GM12878 (cell line): ENCODE data around the gene SORBS1. TPM values are rescaled to one million over a fixed set of nuclear protein-coding genes. Genes with fewer than 3 reads are reported as not detected.

Experiments used
- ATAC-seq: fragments of 200-7000 bp; cut with Tn5 transposase; 3 replicates; pipeline ENCODE4 v1.9.1; 2020; ENCODE audit warnings: mild to moderate bottlenecking, moderate library complexity
- BruUV-seq: library from RNA; stranded (reverse); fragments of 400-500 nt; replicated peaks from 2 replicates; lab custom pipeline; 2021; lab: Mats Ljungman, UMichigan
- CTCF ChIA-PET: fragments of 300-600 bp; sonication (Branson Sonifier 250); formaldehyde crosslinking; extraction: SDS; loops from one replicate; lab custom pipeline; 2021; ENCODE audit warnings: inconsistent platforms; lab: Yijun Ruan, JAX
- POLR2A ChIA-PET: fragments of 350-600 bp; formaldehyde crosslinking; extraction: SDS; loops from one replicate; lab custom pipeline; 2021; ENCODE audit warnings: inconsistent platforms; lab: Charles Lee
- RAD21 ChIA-PET: fragments of 300-600 bp; sonication (Branson Sonifier 250); formaldehyde crosslinking; loops from one replicate; lab custom pipeline; 2023; ENCODE audit warnings: antibody characterized with exemption; ENCODE audit not compliant: unreplicated experiment; lab: Charles Lee
- SMC1A ChIA-PET: fragments of 300-600 bp; sonication (Branson Sonifier 250); formaldehyde crosslinking; loops from one replicate; lab custom pipeline; 2023; ENCODE audit not compliant: unreplicated experiment, uncharacterized antibody; lab: Charles Lee
- DNase-seq: peaks from one replicate; pipeline ENCODE4 v3.0.0-alpha.2; 2011; ENCODE audit warnings: low read depth, low spot score
- FAIRE-seq: peaks from 3 replicates; lab custom pipeline; 2011; peaks lifted over from hg19 to GRCh38; lab: Jason Lieb, UNC
- H2AFZ ChIP-seq: 2 replicates; pipeline ENCODE4 v1.6.0; 2011; ENCODE audit warnings: low read depth, low read length, control low read depth; ENCODE audit not compliant: control insufficient read depth
- H3K27ac ChIP-seq: 2 replicates; pipeline ENCODE4 v1.5.1; 2011; ENCODE audit warnings: control low read depth; ENCODE audit not compliant: control insufficient read depth, insufficient read depth
- H3K27me3 ChIP-seq, 2 experiments: replicated peaks in 1 of 2; 2 replicates each; pipeline versions ENCODE4 v1.6.0 to v1.6.1; 2011; ENCODE audit warnings: low read length in 1 of 2; ENCODE audit not compliant: control insufficient read depth in 2 of 2, insufficient read depth in 2 of 2
- H3K36me3 ChIP-seq, 2 experiments: 2 replicates each; pipeline ENCODE4 v1.5.1; 2011; ENCODE audit warnings: low read length in 1 of 2; ENCODE audit not compliant: control insufficient read depth in 2 of 2, insufficient read depth in 2 of 2
- H3K4me1 ChIP-seq: 2 replicates; pipeline ENCODE4 v1.6.1; 2011; ENCODE audit warnings: mild to moderate bottlenecking, low read length, moderate library complexity, mixed read lengths; ENCODE audit not compliant: control insufficient read depth, insufficient read depth
- H3K4me2 ChIP-seq: 2 replicates; pipeline ENCODE4 v1.6.0; 2011; ENCODE audit warnings: control low read depth; ENCODE audit not compliant: control insufficient read depth, insufficient read depth
- H3K4me3 ChIP-seq: fragments of 200-600 bp; sonication (generic); 2 replicates; pipeline ENCODE4 v1.5.1; 2016
- H3K79me2 ChIP-seq: 2 replicates; pipeline ENCODE4 v1.6.0; 2011; ENCODE audit warnings: low read length; ENCODE audit not compliant: control insufficient read depth, insufficient read depth
- H3K9ac ChIP-seq: 2 replicates; pipeline ENCODE4 v1.8.0; 2011; ENCODE audit warnings: low read length, control low read depth, mixed read lengths; ENCODE audit not compliant: control insufficient read depth, insufficient read depth
- H3K9me3 ChIP-seq: replicated peaks from 3 replicates; pipeline ENCODE4 v1.5.1; 2011; ENCODE audit warnings: mild to moderate bottlenecking, low read length; ENCODE audit not compliant: control insufficient read depth, insufficient read depth
- H4K20me1 ChIP-seq: 2 replicates; pipeline ENCODE4 v1.6.0; 2011; ENCODE audit not compliant: control insufficient read depth, insufficient read depth
- BCL11A ChIP-seq: IDR thresholded peaks from 2 replicates; pipeline ENCODE4 v1.6.1; 2011; ENCODE audit warnings: low read depth, low read length
- BCLAF1 ChIP-seq: fragments of 450-650 bp; IDR thresholded peaks from 2 replicates; pipeline ENCODE4 v1.6.1; 2017; ENCODE audit warnings: antibody characterized with exemption, mild to moderate bottlenecking, moderate library complexity
- CEBPZ ChIP-seq: fragments of 150-350 bp; IDR thresholded peaks from 2 replicates; pipeline ENCODE4 v1.6.1; 2016; ENCODE audit warnings: low read depth, low read length
- EED ChIP-seq: sonication (generic); IDR thresholded peaks from 2 replicates; pipeline ENCODE4 v1.6.1; 2016; ENCODE audit warnings: antibody characterized with exemption, low read depth
- FOXK2 ChIP-seq: fragments of 450-650 bp; IDR thresholded peaks from 2 replicates; pipeline ENCODE4 v1.6.1; 2017; ENCODE audit warnings: mild to moderate bottlenecking, moderate library complexity
- KDM1A ChIP-seq: fragments of 200-600 bp; sonication (generic); IDR thresholded peaks from 2 replicates; pipeline ENCODE4 v1.6.1; 2016; ENCODE audit warnings: borderline replicate concordance
- LARP7 ChIP-seq: fragments of 450-650 bp; IDR thresholded peaks from 2 replicates; pipeline ENCODE4 v1.6.1; 2017; ENCODE audit warnings: mild to moderate bottlenecking
- MEF2A ChIP-seq: IDR thresholded peaks from 2 replicates; pipeline ENCODE4 v1.6.1; 2011; ENCODE audit warnings: low read depth, mild to moderate bottlenecking, low read length, moderate library complexity; ENCODE audit not compliant: insufficient read depth
- MLLT1 ChIP-seq: fragments of 450-650 bp; IDR thresholded peaks from 2 replicates; pipeline ENCODE4 v1.6.1; 2016; ENCODE audit warnings: mild to moderate bottlenecking
- MXI1 ChIP-seq: fragments of 150-350 bp; IDR thresholded peaks from 2 replicates; pipeline ENCODE4 v1.6.1; 2011; ENCODE audit warnings: low read depth, mild to moderate bottlenecking, inconsistent platforms, low read length, improper control_type of control experiment
- MYC ChIP-seq: IDR thresholded peaks from 2 replicates; pipeline ENCODE4 v1.6.1; 2011; ENCODE audit warnings: mild to moderate bottlenecking, low read length, moderate library complexity, inconsistent platforms; ENCODE audit not compliant: insufficient read depth, insufficient replicate concordance, insufficient read length, severe bottlenecking
- POU2F2 ChIP-seq: IDR thresholded peaks from 3 replicates; pipeline ENCODE4 v1.6.1; 2011; ENCODE audit warnings: low read depth, mild to moderate bottlenecking, low read length, borderline replicate concordance
- TBL1XR1 ChIP-seq: IDR thresholded peaks from 2 replicates; pipeline ENCODE4 v1.6.1; 2012; ENCODE audit warnings: low read depth, low read length, improper control_type of control experiment
- WGBS: methylation state at CpG from one replicate; pipeline ENCODE4 v1.1.6; 2016; ENCODE audit warnings: low lambda C conversion rate; ENCODE audit not compliant: insufficient replicate concordance, insufficient coverage; ENCODE audit errors: missing lambda C conversion rate; 5-methylcytosine and 5-hydroxymethylcytosine counted together
- in situ Hi-C: fragments of 300-500 bp; cut with MboI; formaldehyde crosslinking; loops from 9 replicates; pipeline ENCODE4 v1.14.3; 2018; ENCODE audit warnings: mixed read lengths
- intact Hi-C: fragments of 100-400 bp; cut with micrococcal nuclease; formaldehyde crosslinking; loops from one replicate; pipeline ENCODE4 v1.14.2; 2022; ENCODE audit not compliant: unreplicated experiment
- polyA plus RNA-seq, 11 experiments: library from polyadenylated mRNA; depleted of rRNA in 4 of 11; unstranded in 6 of 11; stranded (reverse) in 5 of 11; fragments of >200 nt; fragmentation: Nextera tagmentation in 4 of 11; fragmentation: Illumina TruSeq in 1 of 11; extraction: Ambion mirVana in 4 of 11; extraction: Trizol in 1 of 11; gene quantifications; 1 replicate in 1 of 11; 2 replicates in 10 of 11; pipeline versions ENCODE4 v1.2.1 to v1.2.3, GENCODE V29; 2011 to 2016; ENCODE audit warnings: inconsistent platforms in 2 of 11, missing spikeins in 2 of 11, low read depth in 1 of 11
- total RNA-seq, 4 experiments: library from RNA; depleted of rRNA in 3 of 4; stranded (reverse); fragments of >200 nt in 3 of 4; fragmentation: Illumina TruSeq in 1 of 4; extraction: Trizol in 1 of 4; gene quantifications; 2 replicates each; pipeline versions ENCODE4 v1.2.1 to v1.2.3, GENCODE V29; 2013 to 2021

SORBS1 gene
- total and polyA plus RNA-seq, 10 of the 15 experiments (the other 5 are each of a cell fraction or from before 2014, with no cell fraction given) = 0.13 to 0.75 (median 0.39) TPM

- Histone ChIP-seq H3K4me3 (no peak overlapping the region), H3K79me2 (no peaks in the 10 kb centered on the region), H3K9ac (no peak overlapping the region), H3K4me2 (no peak overlapping the region), H3K36me3 (peaks cover 21 to 66% of the 10 kb centered on the region in 2 experiments), H3K27me3 (no peaks in the 10 kb centered on the region), H2AFZ (no peak overlapping the region), H3K4me1 (no peaks in the 10 kb centered on the region), H3K27ac (no peak overlapping the region), H3K9me3 (no peaks in the 10 kb centered on the region), H4K20me1 (no peaks in the 10 kb centered on the region)
- RAD21 ChIA-PET = no interaction called here
- DNase-seq (no peak), ATAC-seq (no peak), FAIRE-seq (no peak)
- SMC1A ChIA-PET = interaction anchor here (1.0 kb wide), 1 partner anchor 236 kb away, joined by 3 read pairs; no protein-coding TSS in a partner anchor
- in situ Hi-C loops (no loop called here), intact Hi-C loops (no loop called here)
- WGBS = 96% methylated on average over 3 of the region's 3 CpGs
- CTCF ChIA-PET = interaction anchor here (0.8 kb wide), 1 partner anchor 8 kb away, joined by 3 read pairs; no protein-coding TSS in a partner anchor
- POLR2A ChIA-PET = no interaction called here
- TF ChIP-seq MLLT1 (no peak), EED (no peak), BCLAF1 (no peak), BCL11A (no peak), MEF2A (no peak), POU2F2 (no peak), TBL1XR1 (no peak), FOXK2 (no peak), KDM1A (no peak), CEBPZ (no peak), MXI1 (no peak), MYC (no peak), LARP7 (no peak)
- BruUV-seq = no TSS peak
Observed at GRCh38 chr10:95610727-95611126, 49.6 kb upstream of the SORBS1 start.
